Stomach (tissue), 9 donors: ENCODE results near the gene FRAS1. TPM values are rescaled to one million over a fixed set of nuclear protein-coding genes. Genes with fewer than 3 reads are reported as not detected.

Experiments
- DNase-seq, 2 donors: peaks; one replicate each; pipeline versions ENCODE4 v3.0.0 to v3.0.0-alpha.2; 2013 to 2019
- H3K27ac ChIP-seq, 5 donors: fragments of 200-600 bp in 4 of 5; sonication (generic) in 4 of 5; one replicate each; pipeline ENCODE4 v1.5.1; 2013 to 2019; ENCODE audit warnings: mild to moderate bottlenecking in 1 of 5, moderate library complexity in 1 of 5
- H3K27me3 ChIP-seq, 3 donors: fragments of 200-600 bp; sonication (generic); one replicate each; pipeline ENCODE4 v1.5.1; 2017 to 2019; ENCODE audit warnings: mixed run types in 1 of 3
- H3K36me3 ChIP-seq, 4 donors: fragments of 200-600 bp; sonication (generic); 1 replicate in 3 of 4; 2 replicates in 1 of 4; pipeline ENCODE4 v1.5.1; 2016 to 2019
- H3K4me1 ChIP-seq, 4 donors: fragments of 200-600 bp; sonication (generic); one replicate each; pipeline ENCODE4 v1.5.1; 2016 to 2019
- H3K4me3 ChIP-seq, 4 donors: fragments of 200-600 bp; sonication (generic) in 3 of 4; one replicate each; pipeline ENCODE4 v1.5.1; 2016 to 2019; ENCODE audit warnings: mild to moderate bottlenecking in 1 of 4
- H3K9me3 ChIP-seq, 4 donors: fragments of 200-600 bp; sonication (generic); one replicate each; pipeline ENCODE4 v1.5.1; 2016 to 2019
- CTCF ChIP-seq, 7 experiments: fragments of 450-650 bp in 4 of 7; fragments of 200-600 bp in 3 of 7; sonication (generic) in 3 of 7; IDR thresholded peaks; one replicate each; pipeline ENCODE4 v1.5.1; 2016 to 2019; ENCODE audit warnings: antibody characterized with exemption in 7 of 7, control low read depth in 2 of 7, mild to moderate bottlenecking in 1 of 7
- EP300 ChIP-seq: sonication (generic); formaldehyde crosslinking; IDR thresholded peaks from one replicate; pipeline ENCODE4 v1.6.1; 2017; ENCODE audit warnings: antibody characterized with exemption
- POLR2A ChIP-seq, 4 donors: fragments of 450-650 bp; IDR thresholded peaks; one replicate each; pipeline ENCODE4 v1.6.1; 2016; ENCODE audit warnings: antibody characterized with exemption in 4 of 4, control low read depth in 2 of 4, mild to moderate bottlenecking in 1 of 4, moderate library complexity in 1 of 4
- POLR2AphosphoS5 ChIP-seq, 3 donors: sonication (generic); formaldehyde crosslinking; IDR thresholded peaks; one replicate each; pipeline ENCODE4 v1.6.1; 2016; ENCODE audit warnings: antibody characterized with exemption in 3 of 3
- WGBS, 5 donors: extraction: QIAGEN DNeasy Blood & Tissue Kit in 3 of 5; methylation state at CpG; one replicate each; pipeline versions ENCODE4 v1.1.5 to v1.1.7; 2013 to 2018; 5-methylcytosine and 5-hydroxymethylcytosine counted together
- intact Hi-C: fragments of 100-400 bp; cut with DNase I; formaldehyde crosslinking; loops from one replicate; pipeline ENCODE4 v1.15.1; 2023; ENCODE audit warnings: low total_unique reads
- polyA plus RNA-seq, 3 donors: library from polyadenylated mRNA; stranded (reverse); fragments of 200-250 nt; gene quantifications; one replicate each; pipeline ENCODE4 v1.2.3, GENCODE V29; 2013
- total RNA-seq, 5 donors: library from RNA; depleted of rRNA; stranded (reverse); fragments of >200 nt; gene quantifications; one replicate each; pipeline versions ENCODE4 v1.1.0 to v1.2.3, GENCODE V29; 2014 to 2016
- donor health status: healthy with polysubstance abuse.
- donor health status: Bipolar disorder and iron deficiency.
- donor health status: healthy.

The FRAS1 gene
- total and polyA plus RNA-seq, 8 donors = under 0.01 to 12.7 (median 2.0) TPM

DNA sequence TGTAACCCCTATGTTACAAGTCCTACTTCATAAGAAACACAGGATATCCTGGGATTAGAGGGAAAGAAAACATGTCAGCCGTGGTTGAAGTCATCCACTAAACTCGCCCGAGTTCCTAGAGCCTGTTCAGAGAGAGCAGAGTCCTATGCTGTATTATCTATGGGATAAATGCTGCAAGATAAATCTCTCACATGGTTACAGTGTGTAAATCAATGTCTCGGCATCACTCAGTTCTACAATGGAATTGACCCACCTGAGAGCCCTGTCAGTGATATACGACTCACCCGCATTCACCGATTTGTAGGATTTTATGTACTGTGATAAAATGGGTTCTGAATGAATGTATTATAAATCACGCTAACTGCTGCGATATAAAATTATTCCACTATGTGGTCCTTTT is 366.7 kb downstream of the FRAS1 start:
- no peak for TF ChIP-seq CTCF (IDR thresholded peaks at IDR 0.05)
- no peak for TF ChIP-seq POLR2A (IDR thresholded peaks at IDR 0.05)
- no peak for TF ChIP-seq EP300
- no peak for TF ChIP-seq POLR2AphosphoS5 (IDR thresholded peaks at IDR 0.05)
- no peak for DNase-seq
- H3K27me3 ChIP-seq = no peaks in the 10 kb centered on the region
- H3K27ac ChIP-seq = no peak overlapping the region
- no peak overlapping the region for H3K4me3 ChIP-seq
- intact Hi-C loops = no loop called here
- 79 to 85% (median 84%) methylated on average over 9 of the region's 9 CpGs for WGBS, 5 donors
- H3K9me3 ChIP-seq = no peaks in the 10 kb centered on the region
- H3K36me3 ChIP-seq = no peaks in the 10 kb centered on the region
- H3K4me1 ChIP-seq = no peaks in the 10 kb centered on the region

- Histone ChIP-seq H3K4me1 (no peaks in the 10 kb centered on the region), H3K36me3 (no peaks in the 10 kb centered on the region), H3K9me3 (no peaks in the 10 kb centered on the region), H3K27me3 (no peaks in the 10 kb centered on the region), H3K4me3 (no peak overlapping the region), H3K27ac (no peak overlapping the region)
- no peak for TF ChIP-seq POLR2A (IDR thresholded peaks at IDR 0.05)
- no peak for TF ChIP-seq CTCF (IDR thresholded peaks at IDR 0.05)
- no peak for TF ChIP-seq EP300
- TF ChIP-seq POLR2AphosphoS5 (IDR thresholded peaks at IDR 0.05) = no peak
- intact Hi-C loops = no loop called here
- DNase-seq = no peak
These were observed 367.3 kb downstream of the FRAS1 start for GRCh38 chr4:78424461-78424860.

DNA sequence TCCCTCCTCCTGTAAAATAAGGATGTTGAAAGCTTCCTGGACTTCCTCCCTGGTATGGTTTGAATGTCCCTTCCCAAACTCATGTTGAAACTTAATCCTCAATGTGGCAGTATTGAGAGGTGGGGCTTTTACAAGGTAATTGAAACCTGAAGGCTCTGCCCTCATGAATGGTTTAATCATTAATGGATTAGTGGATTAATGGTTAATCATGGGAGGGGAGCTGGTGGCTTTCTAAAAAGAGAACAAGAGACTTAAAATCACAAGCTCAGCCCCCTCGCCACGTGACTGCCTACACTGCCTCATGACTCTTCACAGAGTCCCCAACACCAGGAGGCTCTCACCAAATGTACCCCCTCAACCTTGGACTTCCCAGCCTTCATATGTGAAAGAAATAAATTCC is 369.8 kb downstream of the FRAS1 start:
- Histone ChIP-seq H3K27me3 (no peaks in the 10 kb centered on the region), H3K36me3 (no peaks in the 10 kb centered on the region), H3K4me3 (no peak overlapping the region), H3K9me3 (no peaks in the 10 kb centered on the region), H3K27ac (no peak overlapping the region), H3K4me1 (no peaks in the 10 kb centered on the region)
- WGBS, 5 donors = 49 to 73% (median 62%) methylated on average over 2 of the region's 2 CpGs
- DNase-seq = peak in 1 of 2 donors; percentile 38
- TF ChIP-seq CTCF (IDR thresholded peaks at IDR 0.05) (no peak), POLR2A (IDR thresholded peaks at IDR 0.05) (no peak), EP300 (no peak), POLR2AphosphoS5 (IDR thresholded peaks at IDR 0.05) (no peak)
- intact Hi-C loops = no loop called here

GRCh38 chr4:78428996-78429395 is 371.9 kb downstream of the FRAS1 start:
- no peaks in the 10 kb centered on the region for H3K9me3 ChIP-seq
- no peaks in the 10 kb centered on the region for H3K27me3 ChIP-seq
- H3K27ac ChIP-seq = no peak overlapping the region
- intact Hi-C loops = no loop called here
- no peaks in the 10 kb centered on the region for H3K4me1 ChIP-seq
- DNase-seq = no peak
- H3K4me3 ChIP-seq = no peak overlapping the region
- 93 to 95% (median 94%) methylated on average over 6 of the region's 6 CpGs for WGBS, 5 donors
- TF ChIP-seq CTCF (IDR thresholded peaks at IDR 0.05) (no peak), POLR2AphosphoS5 (IDR thresholded peaks at IDR 0.05) (no peak), POLR2A (IDR thresholded peaks at IDR 0.05) (no peak), EP300 (no peak)
- no peaks in the 10 kb centered on the region for H3K36me3 ChIP-seq
